ENCODE results near the gene PARVB.
"Not testable (repeated sequence)": the region's sequence is repeated elsewhere in the genome, so short reads cannot be mapped to it uniquely, and the experiment has no call there.

PARVB gene

DNA sequence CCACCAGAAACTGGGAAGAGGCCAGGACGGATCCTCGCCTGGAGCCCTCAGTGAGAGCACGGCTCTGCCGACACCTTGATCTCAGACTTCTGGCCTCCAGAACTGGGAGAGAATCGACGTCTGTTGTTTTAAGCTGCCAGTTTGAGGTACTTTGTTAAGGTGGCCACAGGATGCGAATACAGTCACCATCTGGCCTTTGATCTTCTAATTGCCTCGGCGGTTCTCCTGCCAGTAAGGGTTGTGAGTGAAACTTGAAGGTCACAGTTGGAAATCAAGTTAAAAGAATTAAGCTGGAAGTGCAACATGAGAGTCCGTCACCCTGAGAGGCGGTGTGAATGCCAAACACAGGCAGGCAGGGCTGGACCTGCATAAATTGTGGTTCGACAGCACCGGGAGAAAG, 27.9 kb downstream of the PARVB start:
- H3K27ac ChIP-seq (ENCODE audit: low read length): no peak overlapping the region
- TF ChIP-seq EZH2phosphoT487 (IDR thresholded peaks at IDR 0.05; ENCODE audit: low read depth) (no peak), CTCF (IDR thresholded peaks at IDR 0.05; ENCODE audit: low read depth, low read length) (no peak)
- no peaks in the 10 kb centered on the region for H3K27me3 ChIP-seq (ENCODE audit: low read depth, low read length)
- H3K36me3 ChIP-seq (replicated peaks; ENCODE audit: low read depth, low read length): peaks cover 3% of the 10 kb centered on the region
- peaks cover 75% of the 10 kb centered on the region for H4K20me1 ChIP-seq (ENCODE audit: insufficient read depth, low read length)
- H3K79me2 ChIP-seq (ENCODE audit: low read length): peaks cover 34% of the 10 kb centered on the region
- H3K4me3 ChIP-seq (ENCODE audit: low read length): no peak overlapping the region
- no peak overlapping the region for H3K4me2 ChIP-seq (ENCODE audit: low read length)
- peaks cover 4% of the 10 kb centered on the region; the same call in 1 of the 2 replicates for H3K4me1 ChIP-seq (ENCODE audit: low read length)
- no peaks in the 10 kb centered on the region for H3K9me3 ChIP-seq (ENCODE audit: insufficient read depth, low read length)
- no peak overlapping the region for H2AFZ ChIP-seq (ENCODE audit: low read depth, low read length)
- no peak overlapping the region for H3K9ac ChIP-seq (ENCODE audit: low read length)

DNA sequence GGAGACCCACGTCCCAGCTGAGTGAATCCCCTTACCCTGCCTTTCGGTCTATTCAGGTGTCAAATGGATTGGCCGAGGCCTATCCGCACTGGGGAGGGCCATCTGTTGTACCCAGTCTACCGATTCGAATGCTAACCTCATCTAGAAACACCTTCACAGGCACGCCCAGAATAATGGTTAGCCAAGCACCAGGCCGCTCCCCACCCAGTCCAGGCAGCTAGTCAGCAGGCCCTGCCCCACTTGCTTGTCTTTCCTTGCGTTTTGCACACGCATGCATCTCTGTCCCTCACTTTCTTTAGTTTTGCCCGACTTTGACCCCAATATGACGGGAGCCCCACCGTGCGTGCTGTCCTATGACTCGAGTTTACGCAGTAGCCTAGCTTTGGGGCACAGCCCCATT, 31.7 kb downstream of the PARVB start:
- Histone ChIP-seq H4K20me1 (ENCODE audit: insufficient read depth, low read length) (peaks cover 59% of the 10 kb centered on the region), H3K4me1 (ENCODE audit: low read length) (no peaks in the 10 kb centered on the region)

GRCh38 chr22:44056649-44057048, 32.5 kb downstream of the PARVB start:
- peaks cover 17% of the 10 kb centered on the region for H3K36me3 ChIP-seq (replicated peaks; ENCODE audit: low read depth, low read length)
- not testable (repeated sequence) for H3K4me2 ChIP-seq (ENCODE audit: low read length)

More for the DNA sequence above, 31.7 kb downstream of the PARVB start:
- Histone ChIP-seq H3K27ac (ENCODE audit: low read length) (no peak overlapping the region), H3K9ac (ENCODE audit: low read length) (no peak overlapping the region), H3K4me2 (ENCODE audit: low read length) (no peak overlapping the region), H3K79me2 (ENCODE audit: low read length) (peaks cover 12% of the 10 kb centered on the region), H3K27me3 (ENCODE audit: low read depth, low read length) (no peaks in the 10 kb centered on the region), H3K36me3 (replicated peaks; ENCODE audit: low read depth, low read length) (peaks cover 17% of the 10 kb centered on the region), H2AFZ (ENCODE audit: low read depth, low read length) (no peak overlapping the region), H3K4me3 (ENCODE audit: low read length) (no peak overlapping the region), H3K9me3 (ENCODE audit: insufficient read depth, low read length) (0 out of 2 replicates have a peak, but pooled peaks cover 5% of the 10 kb centered on the region)
- TF ChIP-seq EZH2phosphoT487 (IDR thresholded peaks at IDR 0.05; ENCODE audit: low read depth): no peak
- TF ChIP-seq CTCF (IDR thresholded peaks at IDR 0.05; ENCODE audit: low read depth, low read length): no peak

GRCh38 chr22:44057401-44057987, 33.4 kb downstream of the PARVB start:
- Histone ChIP-seq H3K27me3 (ENCODE audit: low read depth, low read length) (no peaks in the 10 kb centered on the region), H4K20me1 (ENCODE audit: insufficient read depth, low read length) (peaks cover 49% of the 10 kb centered on the region), H3K36me3 (replicated peaks; ENCODE audit: low read depth, low read length) (peaks cover 14% of the 10 kb centered on the region), H2AFZ (ENCODE audit: low read depth, low read length) (no peak overlapping the region), H3K27ac (ENCODE audit: low read length) (no peak overlapping the region), H3K9ac (ENCODE audit: low read length) (no peak overlapping the region), H3K79me2 (ENCODE audit: low read length) (peaks cover 12% of the 10 kb centered on the region), H3K4me1 (ENCODE audit: low read length) (no peaks in the 10 kb centered on the region), H3K4me3 (ENCODE audit: low read length) (no peak overlapping the region), H3K9me3 (ENCODE audit: insufficient read depth, low read length) (0 out of 2 replicates have a peak, but pooled peaks cover 5% of the 10 kb centered on the region), H3K4me2 (ENCODE audit: low read length) (no peak overlapping the region)
- TF ChIP-seq CTCF (IDR thresholded peaks at IDR 0.05; ENCODE audit: low read depth, low read length): no peak
- TF ChIP-seq EZH2phosphoT487 (IDR thresholded peaks at IDR 0.05; ENCODE audit: low read depth): no peak

More at GRCh38 chr22:44056649-44057048, 32.5 kb downstream of the PARVB start:
- Histone ChIP-seq H3K79me2 (ENCODE audit: low read length) (peaks cover 12% of the 10 kb centered on the region), H4K20me1 (ENCODE audit: insufficient read depth, low read length) (peaks cover 51% of the 10 kb centered on the region)
- H3K9ac ChIP-seq (ENCODE audit: low read length); H3K4me3 ChIP-seq (ENCODE audit: low read length); H3K27ac ChIP-seq (ENCODE audit: low read length); H3K9me3 ChIP-seq (ENCODE audit: insufficient read depth, low read length); H2AFZ ChIP-seq (ENCODE audit: low read depth, low read length); H3K27me3 ChIP-seq (ENCODE audit: low read depth, low read length); H3K4me1 ChIP-seq (ENCODE audit: low read length): not testable (repeated sequence)
